CD14-positive monocyte (primary cell): ENCODE measurements around the gene ERGIC1. TPM values are rescaled to one million over a fixed set of nuclear protein-coding genes. Genes with fewer than 3 reads are reported as not detected.

Source experiments
- DNase-seq, 3 donors: peaks; one replicate each; pipeline ENCODE4 v3.0.0-alpha.2; 2011 to 2022
- H2AFZ ChIP-seq: 2 replicates; pipeline ENCODE4 v1.6.0; 2012; ENCODE audit warnings: mild to moderate bottlenecking, low read depth, low read length, inconsistent platforms; ENCODE audit not compliant: insufficient read depth, poor library complexity, severe bottlenecking
- H3K27ac ChIP-seq, 2 donors: 1 replicate in 1 of 2; 2 replicates in 1 of 2; pipeline ENCODE4 v1.5.1; 2012 to 2013; ENCODE audit warnings: low read length in 2 of 2, control low read depth in 1 of 2, inconsistent platforms in 1 of 2, low read depth in 1 of 2, mild to moderate bottlenecking in 1 of 2
- H3K27me3 ChIP-seq, 2 donors: one replicate each; pipeline versions ENCODE4 v1.6.0 to v1.6.1; 2011 to 2013; ENCODE audit warnings: low read length in 2 of 2; ENCODE audit not compliant: control insufficient read depth in 2 of 2, insufficient read depth in 2 of 2
- H3K36me3 ChIP-seq, 2 donors: replicated peaks in 1 of 2; 1 replicate in 1 of 2; 2 replicates in 1 of 2; pipeline versions ENCODE4 v1.5.1 to v1.6.1; 2012 to 2013; ENCODE audit warnings: low read length in 2 of 2, control low read depth in 1 of 2, inconsistent platforms in 1 of 2, mild to moderate bottlenecking in 1 of 2; ENCODE audit not compliant: insufficient read depth in 2 of 2, control insufficient read depth in 1 of 2
- H3K4me1 ChIP-seq, 2 donors: 1 replicate in 1 of 2; 2 replicates in 1 of 2; pipeline versions ENCODE4 v1.5.1 to v1.6.1; 2012 to 2013; ENCODE audit warnings: low read length in 2 of 2, control low read depth in 1 of 2, inconsistent platforms in 1 of 2, mild to moderate bottlenecking in 1 of 2, moderate library complexity in 1 of 2; ENCODE audit not compliant: insufficient read depth in 2 of 2, control insufficient read depth in 1 of 2
- H3K4me2 ChIP-seq: replicated peaks from 2 replicates; pipeline ENCODE3; 2012; ENCODE audit warnings: low read length, moderate library complexity, mild to moderate bottlenecking; ENCODE audit not compliant: poor library complexity, severe bottlenecking; ENCODE audit errors: extremely low read depth
- H3K4me3 ChIP-seq, 3 experiments: fragments of 200-600 bp in 1 of 3; sonication (generic) in 1 of 3; replicated peaks in 1 of 3; 1 replicate in 2 of 3; 2 replicates in 1 of 3; pipeline ENCODE4 v1.5.1; 2011 to 2013; ENCODE audit warnings: low read length in 3 of 3, mild to moderate bottlenecking in 3 of 3, control low read depth in 2 of 3, low read depth in 2 of 3, inconsistent platforms in 1 of 3, moderate library complexity in 1 of 3
- H3K79me2 ChIP-seq: 2 replicates; pipeline ENCODE4 v1.6.0; 2012; ENCODE audit warnings: mild to moderate bottlenecking, control low read depth, inconsistent platforms, low read length, moderate library complexity; ENCODE audit not compliant: insufficient read depth
- H3K9ac ChIP-seq: 2 replicates; pipeline ENCODE4 v1.6.0; 2017; ENCODE audit warnings: low read length, mild to moderate bottlenecking; ENCODE audit not compliant: insufficient read depth, poor library complexity, severe bottlenecking
- H3K9me3 ChIP-seq, 2 donors: replicated peaks in 1 of 2; 1 replicate in 1 of 2; 2 replicates in 1 of 2; pipeline versions ENCODE4 v1.5.1 to v1.6.1; 2012 to 2013; ENCODE audit warnings: low read length in 2 of 2, control low read depth in 1 of 2; ENCODE audit not compliant: control insufficient read depth in 1 of 2, insufficient read depth in 1 of 2
- H4K20me1 ChIP-seq: 2 replicates; pipeline ENCODE4 v1.6.0; 2012; ENCODE audit warnings: mild to moderate bottlenecking, low read length, control low read depth, moderate library complexity; ENCODE audit not compliant: insufficient read depth
- H3K27ac Mint-ChIP-seq, 7 donors: one replicate each; pipeline ENCODE4 v1.8.0; 2020; ENCODE audit warnings: mild to moderate bottlenecking in 7 of 7, mixed read lengths in 7 of 7, moderate library complexity in 6 of 7, inconsistent platforms in 2 of 7
- H3K27me3 Mint-ChIP-seq, 3 donors: one replicate each; pipeline ENCODE4 v1.8.0; 2021 to 2022; ENCODE audit warnings: low read depth in 3 of 3, mild to moderate bottlenecking in 3 of 3, mixed read lengths in 3 of 3, moderate library complexity in 3 of 3, inconsistent platforms in 1 of 3
- H3K36me3 Mint-ChIP-seq, 2 donors: one replicate each; pipeline ENCODE4 v1.8.0; 2020; ENCODE audit warnings: mixed read lengths in 2 of 2, inconsistent platforms in 1 of 2, mild to moderate bottlenecking in 1 of 2
- H3K4me1 Mint-ChIP-seq: one replicate; pipeline ENCODE4 v1.8.0; 2020; ENCODE audit warnings: mild to moderate bottlenecking, mixed read lengths
- H3K4me3 Mint-ChIP-seq, 2 donors: one replicate each; pipeline ENCODE4 v1.8.0; 2020; ENCODE audit warnings: mild to moderate bottlenecking in 2 of 2, mixed read lengths in 2 of 2, moderate library complexity in 1 of 2
- H3K9me3 Mint-ChIP-seq, 7 donors: one replicate each; pipeline ENCODE4 v1.8.0; 2020 to 2022; ENCODE audit warnings: mixed read lengths in 7 of 7, mild to moderate bottlenecking in 6 of 7, moderate library complexity in 6 of 7, inconsistent platforms in 2 of 7
- CTCF ChIP-seq: fragments of 200-600 bp; IDR thresholded peaks from one replicate; pipeline ENCODE4 v1.8.0; 2022; ENCODE audit warnings: antibody characterized with exemption, mild to moderate bottlenecking
- WGBS: methylation state at CpG from one replicate; pipeline ENCODE4 v1.1.5; 2013; ENCODE audit warnings: missing lambda C conversion rate; ENCODE audit not compliant: insufficient coverage; 5-methylcytosine and 5-hydroxymethylcytosine counted together
- intact Hi-C, 2 donors: fragments of 100-400 bp; cut with micrococcal nuclease; formaldehyde crosslinking; loops; one replicate each; pipeline versions ENCODE4 v1.15.0 to v1.15.1; 2023
- polyA plus RNA-seq, 3 donors: library from polyadenylated mRNA; depleted of rRNA in 1 of 3; unstranded in 2 of 3; stranded (reverse) in 1 of 3; fragments of 300-500 nt in 2 of 3; fragments of >200 nt in 1 of 3; fragmentation: Illumina TruSeq in 2 of 3; gene quantifications; 1 replicate in 2 of 3; 2 replicates in 1 of 3; pipeline ENCODE4 v1.2.3, GENCODE V29; 2012 to 2021

The ERGIC1 gene
- polyA plus RNA-seq, 3 donors, result 28.3 to 76.2 (median 34.1) TPM

GRCh38 chr5:172791726-172792445 lies 42.2 kb upstream of the ERGIC1 start:
- H3K27ac ChIP-seq, result no peak overlapping the region
- H3K27me3 ChIP-seq, result no peaks in the 10 kb centered on the region
- Mint-ChIP-seq H3K4me1 (peaks cover 49% of the 10 kb centered on the region), H3K27ac (peak overlapping the region in 1 of 7 donors; percentile 12), H3K4me3 (no peak overlapping the region), H3K9me3 (peaks cover 6 to 16% (median 11%) of the 10 kb centered on the region in 7 donors), H3K27me3 (peaks cover 0 to 2% (median 0%) of the 10 kb centered on the region in 3 donors), H3K36me3 (peaks cover 7 to 12% of the 10 kb centered on the region in 2 donors)
- intact Hi-C loops, result no loop called here
- H3K4me3 ChIP-seq, result no peak overlapping the region
- H3K9ac ChIP-seq, result no peak overlapping the region
- no peaks in the 10 kb centered on the region for H3K79me2 ChIP-seq
- DNase-seq, result peak in 1 of 3 donors; percentile 12
- H3K4me1 ChIP-seq, result peaks cover 56 to 75% of the 10 kb centered on the region in 2 donors
- TF ChIP-seq CTCF, result no peak
- no peaks in the 10 kb centered on the region for H3K36me3 ChIP-seq
- H2AFZ ChIP-seq, result no peak overlapping the region
- H3K4me2 ChIP-seq, result no peak overlapping the region
- H3K9me3 ChIP-seq, result peaks cover 0 to 10% of the 10 kb centered on the region in 2 donors
- H4K20me1 ChIP-seq, result no peaks in the 10 kb centered on the region
- WGBS, result 96% methylated on average over 8 of the region's 10 CpGs

- peaks cover 6 to 16% (median 11%) of the 10 kb centered on the region in 7 donors for H3K9me3 Mint-ChIP-seq
- TF ChIP-seq CTCF, result no peak
- Histone ChIP-seq H2AFZ (no peak overlapping the region), H3K27me3 (no peaks in the 10 kb centered on the region), H3K9me3 (peaks cover 0 to 10% of the 10 kb centered on the region in 2 donors), H3K27ac (peak overlapping the region in 1 of 2 donors; percentile 95), H3K36me3 (no peaks in the 10 kb centered on the region), H3K4me1 (peaks cover 65 to 85% of the 10 kb centered on the region in 2 donors), H3K4me2 (no peak overlapping the region), H4K20me1 (no peaks in the 10 kb centered on the region), H3K79me2 (no peaks in the 10 kb centered on the region), H3K9ac (no peak overlapping the region), H3K4me3 (peak overlapping the region in 1 of 3 experiments; percentile 21)
- peak in 1 of 3 donors; percentile 40 for DNase-seq
- H3K4me3 Mint-ChIP-seq, result no peak overlapping the region
- 91% methylated on average over 3 of the region's 13 CpGs for WGBS
- intact Hi-C loops, result no loop called here
- peak overlapping the region; percentile 95 to 100 (median 97) for H3K27ac Mint-ChIP-seq
- H3K27me3 Mint-ChIP-seq, result peaks cover 0 to 2% (median 0%) of the 10 kb centered on the region in 3 donors
- H3K36me3 Mint-ChIP-seq, result peaks cover 7 to 12% of the 10 kb centered on the region in 2 donors
- peaks cover 60% of the 10 kb centered on the region for H3K4me1 Mint-ChIP-seq
These were observed 41.1 kb upstream of the ERGIC1 start for GRCh38 chr5:172792701-172793570.
